Raji (cell line): ENCODE data around the gene RGP1.

Experiments
- POLR2A ChIP-seq: IDR thresholded peaks from 2 replicates; pipeline ENCODE4 v1.6.1; 2011; ENCODE audit warnings: low read depth, low read length, control low read depth; ENCODE audit not compliant: insufficient read depth

Gene RGP1

GRCh38 chr9:35771534-35771933 is 22.4 kb downstream of the RGP1 start:
- TF ChIP-seq POLR2A = no peak

DNA sequence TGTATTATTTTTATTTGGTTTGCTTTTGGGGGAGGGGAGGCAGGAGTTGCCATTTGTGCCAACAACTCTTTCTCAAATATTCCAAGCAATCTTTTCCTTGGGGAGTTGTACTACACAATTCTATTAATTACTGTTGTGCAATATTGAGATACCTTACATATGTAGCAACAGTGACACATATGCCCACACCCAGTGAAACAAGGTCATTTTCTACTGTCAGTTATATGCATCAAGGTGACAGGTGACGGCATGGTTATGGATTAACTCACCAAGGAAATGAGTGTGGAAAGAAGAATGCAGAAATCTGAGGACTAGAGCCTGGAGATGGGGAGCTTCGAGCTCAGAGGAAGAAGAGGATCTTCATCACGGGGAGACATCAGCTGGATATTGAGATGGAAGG is 22.9 kb downstream of the RGP1 start:
- no peak for TF ChIP-seq POLR2A

DNA sequence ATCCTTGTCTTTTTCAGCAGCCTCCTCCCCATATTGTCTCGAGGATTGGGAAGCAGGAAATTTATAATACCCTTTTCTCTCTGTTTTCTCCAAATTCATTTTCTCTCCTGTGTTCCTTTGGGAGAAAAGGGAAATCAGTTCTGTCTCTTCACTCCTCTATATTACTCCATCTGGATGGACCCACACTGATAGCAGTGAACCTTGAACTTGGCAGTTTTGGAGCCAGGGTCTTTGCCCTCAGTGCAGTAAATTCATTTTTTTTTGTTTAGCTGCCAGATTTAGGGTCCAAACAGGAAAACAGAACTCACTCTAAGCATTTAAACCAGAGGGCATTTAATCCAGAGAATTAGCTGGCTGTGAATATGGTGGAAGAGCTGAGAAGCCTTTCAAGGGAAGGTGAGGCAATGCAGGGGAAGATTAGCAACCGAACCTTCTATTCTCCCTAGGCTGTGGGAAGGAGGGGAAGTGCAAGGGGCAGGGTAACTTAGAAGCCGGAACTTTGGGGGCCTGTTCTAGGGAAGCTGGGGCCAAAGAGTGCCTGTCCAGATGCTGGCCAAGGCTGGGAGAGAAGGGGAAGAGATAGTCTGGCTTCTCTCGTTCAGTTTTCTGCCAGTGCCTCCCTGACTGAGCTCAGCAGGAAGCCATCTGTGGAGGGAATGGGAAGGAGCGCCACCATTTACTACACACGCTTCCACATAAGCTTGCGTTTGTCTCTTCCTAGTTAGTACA is 26.0 kb downstream of the RGP1 start:
- TF ChIP-seq POLR2A = no peak

- TF ChIP-seq POLR2A = no peak
Measured at GRCh38 chr9:35776018-35776417, 26.9 kb downstream of the RGP1 start.

GRCh38 chr9:35778496-35778895 is 29.4 kb downstream of the RGP1 start:
- no peak for TF ChIP-seq POLR2A

DNA sequence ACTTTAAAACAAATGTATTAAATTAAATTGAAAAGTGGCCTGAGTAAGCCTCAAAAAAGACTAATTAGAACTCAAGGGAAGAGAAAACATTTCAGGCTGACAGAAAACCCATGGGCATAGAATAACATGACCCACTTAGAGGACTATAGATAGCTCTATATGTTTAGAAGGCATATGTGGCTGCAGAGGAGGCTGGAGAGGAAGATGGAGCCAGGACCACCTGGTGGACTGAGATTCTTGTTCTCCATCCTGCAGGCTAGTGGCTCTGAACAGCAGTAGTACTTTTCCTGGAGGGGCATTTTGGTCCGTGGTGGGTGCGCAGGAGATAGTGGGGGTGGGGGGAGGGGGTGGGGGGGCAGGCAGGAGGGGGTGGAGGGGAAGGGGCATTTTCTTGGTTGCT is 32.0 kb downstream of the RGP1 start:
- no peak for TF ChIP-seq POLR2A

- no peak for TF ChIP-seq POLR2A
Measured at GRCh38 chr9:35783418-35783817, 34.3 kb downstream of the RGP1 start.

- TF ChIP-seq POLR2A = no peak
Measured at GRCh38 chr9:35789541-35789940, 40.5 kb downstream of the RGP1 start.

- TF ChIP-seq POLR2A = no peak
Measured at GRCh38 chr9:35790025-35790384, 40.9 kb downstream of the RGP1 start.

GRCh38 chr9:35790385-35791296 is 41.6 kb downstream of the RGP1 start:
- no peak for TF ChIP-seq POLR2A

- TF ChIP-seq POLR2A = no peak
Measured at GRCh38 chr9:35791297-35791921, 42.3 kb downstream of the RGP1 start, which contains the start of gene NPR2. NPR2 (plus strand) TSS chr9:35791591; CDS start chr9:35792409, 818 bp downstream.

GRCh38 chr9:35792024-35792813 is 43.1 kb downstream of the RGP1 start:
- TF ChIP-seq POLR2A = no peak

DNA sequence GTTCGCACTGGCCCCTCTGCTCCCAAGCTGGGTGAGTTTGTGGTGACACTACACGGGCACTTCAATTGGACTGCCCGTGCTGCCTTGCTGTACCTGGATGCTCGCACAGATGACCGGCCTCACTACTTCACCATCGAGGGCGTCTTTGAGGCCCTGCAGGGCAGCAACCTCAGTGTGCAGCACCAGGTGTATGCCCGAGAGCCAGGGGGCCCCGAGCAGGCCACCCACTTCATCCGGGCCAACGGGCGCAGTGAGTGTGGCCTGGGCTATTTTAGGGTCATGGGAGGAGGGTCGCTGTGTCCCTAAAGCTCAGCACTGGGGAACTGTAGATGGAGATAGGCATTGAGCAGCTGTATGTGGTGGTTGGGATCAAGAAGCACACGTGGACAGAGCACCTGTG is 43.7 kb downstream of the RGP1 start:
- TF ChIP-seq POLR2A = no peak

DNA sequence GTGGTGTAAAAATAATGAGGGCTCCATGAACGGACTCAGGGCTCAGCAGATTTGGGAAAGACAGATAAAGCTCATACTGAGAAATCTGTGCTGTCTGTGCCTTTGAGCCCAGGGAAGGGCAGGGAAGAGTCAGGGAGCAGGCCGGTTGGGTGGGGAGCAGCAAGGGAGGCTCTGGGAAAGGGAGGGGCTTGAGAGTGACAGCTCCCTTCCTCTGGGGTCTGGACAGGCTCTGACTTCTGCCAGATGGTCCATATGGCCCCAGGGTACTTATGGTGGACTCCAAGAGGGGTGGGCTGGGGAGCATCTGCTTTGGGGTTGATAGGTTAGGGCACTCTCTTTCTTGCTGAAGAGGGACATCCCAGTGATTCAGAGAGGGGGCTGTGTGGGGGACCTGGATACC is 44.4 kb downstream of the RGP1 start:
- TF ChIP-seq POLR2A = no peak

DNA sequence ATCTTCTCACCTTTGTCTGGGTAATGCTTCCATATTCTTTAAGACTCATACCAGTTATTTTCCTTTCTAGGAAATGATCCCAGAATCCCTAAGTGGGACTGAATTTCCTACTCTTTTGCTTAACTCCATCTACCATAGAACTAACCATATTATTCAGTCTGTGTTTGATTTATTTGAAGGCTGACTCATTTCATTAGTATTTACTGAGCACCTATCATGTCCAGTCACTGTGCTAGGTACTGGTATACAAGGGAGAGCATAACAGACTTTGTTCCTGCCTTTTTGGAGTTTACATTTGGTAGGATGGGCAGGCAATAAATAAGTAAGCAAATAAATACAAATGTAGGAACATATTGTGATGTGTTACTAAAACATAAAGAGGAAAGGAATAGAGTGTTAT is 46.6 kb downstream of the RGP1 start:
- no peak for TF ChIP-seq POLR2A
